ENCODE measurements around the gene BAZ1A. TPM values are rescaled to one million over a fixed set of nuclear protein-coding genes. Genes with fewer than 3 reads are reported as not detected.

BAZ1A gene
- total and polyA plus RNA-seq, 9 of the 15 experiments (the other 6 are each of a cell fraction or from before 2014, with no cell fraction given) = 22.0 to 71.2 (median 39.1) TPM

DNA sequence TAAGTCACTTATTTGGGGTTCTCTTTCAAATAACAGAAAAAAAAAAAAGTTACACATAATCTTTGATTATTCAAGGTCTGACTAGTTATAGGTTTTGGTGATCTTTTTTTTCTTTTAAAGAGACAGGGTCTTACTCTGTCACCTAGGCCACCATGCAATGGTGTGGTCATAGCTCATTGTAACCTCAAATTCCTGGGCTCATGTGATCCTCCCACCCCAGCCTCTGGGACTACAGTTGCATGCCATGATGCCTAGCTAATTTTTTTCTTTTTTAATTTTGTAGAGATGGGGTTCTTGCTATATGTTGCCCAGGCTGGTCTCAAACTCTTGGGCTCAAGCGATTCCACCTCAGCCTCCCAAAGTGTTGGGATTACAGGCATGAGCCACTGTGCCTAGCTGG, 104.3 kb downstream of the BAZ1A start:
- no peaks in the 10 kb centered on the region for H3K9me1 ChIP-seq (ENCODE audit: control insufficient read depth, insufficient read depth, low read length)
- WGBS (ENCODE audit: insufficient coverage, low coverage, missing lambda C conversion rate) = 100% methylated on average over 1 of the region's 1 CpG
- H3K4me1 ChIP-seq (replicated peaks in 1 of 2; ENCODE audit: control insufficient read depth in 2 of 2, insufficient read depth in 2 of 2, low read length in 2 of 2) = no peaks in the 10 kb centered on the region
- peaks cover 71% of the 10 kb centered on the region for H3K36me3 ChIP-seq (ENCODE audit: control insufficient read depth, insufficient read depth, low read length)
- no peak overlapping the region for H3K4me2 ChIP-seq (ENCODE audit: insufficient read depth, low read length)
- H3K9ac ChIP-seq (ENCODE audit: insufficient read depth in 1 of 2, low read depth in 2 of 2, low read length in 2 of 2) = no peak overlapping the region
- no peaks in the 10 kb centered on the region for H4K20me1 ChIP-seq (replicated peaks; ENCODE audit: control insufficient read depth, insufficient read depth, low read length)
- in situ Hi-C loops (cut with MboI) (no loop called here), intact Hi-C loops (cut with micrococcal nuclease) (no loop called here)
- H3K9me3 ChIP-seq (replicated peaks; ENCODE audit: control insufficient read depth, insufficient read depth, low read depth, low read length) = no peaks in the 10 kb centered on the region
- CTCF ChIA-PET (ENCODE audit: low intra/inter-chr PET ratio) = no interaction called here
- ATAC-seq (no peak), DNase-seq (ENCODE audit: extremely low read depth in 1 of 4, low spot score in 3 of 4) (no peak), FAIRE-seq (no peak)
- no peak overlapping the region for H2AFZ ChIP-seq (ENCODE audit: low read depth, low read length)
- no peak overlapping the region for H3K27ac ChIP-seq (ENCODE audit: extremely low read depth, low read depth, low read length)
- no peak overlapping the region for H3K4me3 ChIP-seq
- POLR2A ChIA-PET = interaction anchor here (0.7 kb wide), 1 partner anchor 82 kb away, joined by 3 read pairs; no protein-coding TSS in a partner anchor
- H3K27me3 ChIP-seq (ENCODE audit: control insufficient read depth in 2 of 2, insufficient read depth in 2 of 2, low read length in 2 of 2) = no peaks in the 10 kb centered on the region
- TF ChIP-seq ZNF282 (CRISPR knock-in tag; IDR thresholded peaks at IDR 0.05) (no peak), DDX20 (tag; IDR thresholded peaks at IDR 0.05; ENCODE audit: low read depth) (no peak), PATZ1 (CRISPR knock-in tag; IDR thresholded peaks at IDR 0.05; ENCODE audit: borderline replicate concordance) (no peak), BHLHE40 (IDR thresholded peaks at IDR 0.05; ENCODE audit: low read length) (no peak), HSF4 (CRISPR knock-in tag; IDR thresholded peaks at IDR 0.05; ENCODE audit: borderline replicate concordance) (no peak), RFX1 (IDR thresholded peaks at IDR 0.05) (no peak), PHF8 (IDR thresholded peaks at IDR 0.05; ENCODE audit: borderline replicate concordance, low read length) (no peak), ZNF232 (CRISPR knock-in tag; IDR thresholded peaks at IDR 0.05) (no peak)
- TF ChIP-seq, protein P1, sequence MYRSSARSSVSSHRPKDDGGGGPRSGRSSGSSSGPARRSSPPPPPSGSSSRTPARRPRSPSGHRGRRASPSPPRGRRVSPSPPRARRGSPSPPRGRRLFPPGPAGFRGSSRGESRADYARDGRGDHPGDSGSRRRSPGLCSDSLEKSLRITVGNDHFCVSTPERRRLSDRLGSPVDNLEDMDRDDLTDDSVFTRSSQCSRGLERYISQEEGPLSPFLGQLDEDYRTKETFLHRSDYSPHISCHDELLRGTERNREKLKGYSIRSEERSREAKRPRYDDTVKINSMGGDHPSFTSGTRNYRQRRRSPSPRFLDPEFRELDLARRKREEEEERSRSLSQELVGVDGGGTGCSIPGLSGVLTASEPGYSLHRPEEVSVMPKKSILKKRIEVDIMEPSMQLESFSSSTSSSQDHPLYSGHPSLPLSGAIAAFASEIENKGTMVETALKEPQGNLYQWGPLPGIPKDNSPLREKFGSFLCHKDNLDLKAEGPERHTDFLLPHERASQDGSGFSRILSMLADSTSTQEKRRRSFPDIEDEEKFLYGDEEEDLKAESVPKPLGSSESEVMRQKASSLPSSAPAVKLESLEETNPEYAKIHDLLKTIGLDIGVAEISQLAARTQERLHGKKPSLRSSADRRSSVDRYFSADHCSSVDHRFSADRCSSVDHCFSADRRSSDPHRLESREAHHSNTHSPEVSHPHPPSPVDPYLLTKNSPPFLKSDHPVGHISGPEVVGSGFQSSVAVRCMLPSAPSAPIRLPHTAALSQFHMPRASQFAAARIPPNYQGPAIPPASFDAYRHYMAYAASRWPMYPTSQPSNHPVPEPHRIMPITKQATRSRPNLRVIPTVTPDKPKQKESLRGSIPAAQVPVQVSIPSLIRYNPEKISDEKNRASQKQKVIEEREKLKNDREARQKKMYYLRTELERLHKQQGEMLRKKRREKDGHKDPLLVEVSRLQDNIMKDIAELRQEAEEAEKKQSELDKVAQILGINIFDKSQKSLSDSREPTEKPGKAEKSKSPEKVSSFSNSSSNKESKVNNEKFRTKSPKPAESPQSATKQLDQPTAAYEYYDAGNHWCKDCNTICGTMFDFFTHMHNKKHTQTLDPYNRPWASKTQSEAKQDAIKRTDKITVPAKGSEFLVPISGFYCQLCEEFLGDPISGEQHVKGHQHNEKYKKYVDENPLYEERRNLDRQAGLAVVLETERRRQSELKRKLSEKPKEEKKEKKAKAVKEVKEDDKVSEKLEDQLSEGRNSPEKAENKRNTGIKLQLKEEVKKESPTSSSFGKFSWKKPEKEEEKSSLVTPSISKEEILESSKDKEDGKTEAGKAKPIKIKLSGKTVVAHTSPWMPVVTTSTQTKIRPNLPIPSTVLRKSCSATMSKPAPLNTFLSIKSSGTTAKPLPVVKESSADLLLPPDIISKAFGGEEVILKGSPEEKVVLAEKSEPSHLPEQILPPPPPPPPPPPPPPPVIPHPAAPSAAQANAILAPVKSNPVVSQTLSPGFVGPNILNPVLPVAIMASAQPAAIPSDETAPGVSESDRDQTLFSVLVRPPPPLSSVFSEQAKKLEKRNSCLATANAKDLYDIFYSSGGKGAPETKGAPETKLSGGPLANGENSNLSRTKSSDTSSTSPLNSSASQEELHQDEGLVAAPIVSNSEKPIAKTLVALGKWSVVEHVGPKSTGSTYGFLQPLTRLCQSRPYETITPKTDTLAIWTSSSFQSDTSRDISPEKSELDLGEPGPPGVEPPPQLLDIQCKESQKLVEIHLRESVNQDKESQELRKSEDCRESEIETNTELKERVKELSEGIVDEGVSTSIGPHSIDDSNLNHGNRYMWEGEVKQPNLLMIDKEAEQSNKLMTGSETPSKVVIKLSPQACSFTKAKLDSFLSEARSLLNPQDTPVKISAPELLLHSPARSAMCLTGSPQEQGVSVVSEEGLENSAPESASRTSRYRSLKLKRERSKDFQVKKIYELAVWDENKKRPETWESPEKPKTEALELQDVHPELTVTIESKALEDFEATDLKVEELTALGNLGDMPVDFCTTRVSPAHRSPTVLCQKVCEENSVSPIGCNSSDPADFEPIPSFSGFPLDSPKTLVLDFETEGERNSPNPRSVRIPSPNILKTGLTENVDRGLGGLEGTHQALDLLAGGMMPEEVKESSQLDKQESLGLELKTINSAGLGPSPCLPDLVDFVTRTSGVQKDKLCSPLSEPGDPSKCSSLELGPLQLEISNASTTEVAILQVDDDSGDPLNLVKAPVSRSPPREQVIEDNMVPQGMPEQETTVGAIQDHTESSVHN (IDR thresholded peaks at IDR 0.05; ENCODE audit: borderline replicate concordance in 1 of 2, low read depth in 1 of 2) = no peak
- no TSS peak for BruUV-seq (replicated peaks)
- H3K79me2 ChIP-seq (ENCODE audit: control insufficient read depth, insufficient read depth, low read length) = no peaks in the 10 kb centered on the region
